B cell (primary cell): Measurements from ENCODE around the gene ASB7.

Experiments
- CTCF ChIP-seq: fragments of 200-600 bp; IDR thresholded peaks from one replicate; pipeline ENCODE4 v1.8.0; 2022; ENCODE audit warnings: antibody characterized with exemption, mild to moderate bottlenecking
- EZH2 ChIP-seq: IDR thresholded peaks from 2 replicates; pipeline ENCODE4 v1.6.1; 2012; ENCODE audit warnings: borderline replicate concordance, low read depth, mild to moderate bottlenecking, moderate library complexity, low read length; ENCODE audit not compliant: insufficient read depth, poor library complexity, severe bottlenecking

- TF ChIP-seq CTCF = no peak
- TF ChIP-seq EZH2 = no peak
Measured at GRCh38 chr15:100601617-100602063, 749 bp upstream of the ASB7 start.
